MM.1S (cell line): ENCODE results near the gene NBEAL2.

ENCODE experiments used
- EZH2phosphoT487 ChIP-seq: fragments of 300-600 bp; sonication (generic); IDR thresholded peaks from 2 replicates; pipeline ENCODE4 v1.6.1; 2018; ENCODE audit warnings: antibody characterized with exemption, low read length
- TF ChIP-seq, protein P1 (sequence below): fragments of 300-600 bp; sonication (generic); IDR thresholded peaks from 2 replicates; pipeline ENCODE4 v1.5.1; 2016; ENCODE audit warnings: antibody characterized with exemption, low read length, mixed read lengths

DNA sequence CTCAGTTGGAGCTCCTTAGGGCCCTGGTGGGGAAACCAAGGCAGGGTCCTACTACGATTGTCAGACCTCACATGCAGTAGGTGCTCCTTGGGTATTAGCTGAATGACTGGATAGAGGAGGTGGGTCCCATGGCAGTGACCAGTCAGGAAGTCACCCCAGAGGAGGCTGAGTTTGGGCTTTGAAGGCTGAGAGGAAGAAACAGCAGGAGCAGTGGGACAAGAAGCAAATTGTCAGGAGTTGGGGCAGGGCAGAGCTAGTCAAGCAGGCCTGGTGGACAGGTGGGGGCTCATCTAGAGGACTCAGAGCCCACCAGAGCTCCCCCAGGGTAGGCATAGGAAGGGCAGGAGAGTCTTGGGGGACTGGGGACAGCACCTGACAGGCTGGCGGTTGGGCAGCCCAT, 3.1 kb downstream of the NBEAL2 start:
- TF ChIP-seq, protein P1, sequence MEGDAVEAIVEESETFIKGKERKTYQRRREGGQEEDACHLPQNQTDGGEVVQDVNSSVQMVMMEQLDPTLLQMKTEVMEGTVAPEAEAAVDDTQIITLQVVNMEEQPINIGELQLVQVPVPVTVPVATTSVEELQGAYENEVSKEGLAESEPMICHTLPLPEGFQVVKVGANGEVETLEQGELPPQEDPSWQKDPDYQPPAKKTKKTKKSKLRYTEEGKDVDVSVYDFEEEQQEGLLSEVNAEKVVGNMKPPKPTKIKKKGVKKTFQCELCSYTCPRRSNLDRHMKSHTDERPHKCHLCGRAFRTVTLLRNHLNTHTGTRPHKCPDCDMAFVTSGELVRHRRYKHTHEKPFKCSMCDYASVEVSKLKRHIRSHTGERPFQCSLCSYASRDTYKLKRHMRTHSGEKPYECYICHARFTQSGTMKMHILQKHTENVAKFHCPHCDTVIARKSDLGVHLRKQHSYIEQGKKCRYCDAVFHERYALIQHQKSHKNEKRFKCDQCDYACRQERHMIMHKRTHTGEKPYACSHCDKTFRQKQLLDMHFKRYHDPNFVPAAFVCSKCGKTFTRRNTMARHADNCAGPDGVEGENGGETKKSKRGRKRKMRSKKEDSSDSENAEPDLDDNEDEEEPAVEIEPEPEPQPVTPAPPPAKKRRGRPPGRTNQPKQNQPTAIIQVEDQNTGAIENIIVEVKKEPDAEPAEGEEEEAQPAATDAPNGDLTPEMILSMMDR = no peak
- no peak for TF ChIP-seq EZH2phosphoT487
